GM18526 (cell line): Measurements from ENCODE around the gene BAZ2B.

ENCODE experiments used
- POLR2A ChIP-seq: IDR thresholded peaks from 3 replicates; pipeline ENCODE4 v1.6.1; 2011; ENCODE audit not compliant: insufficient read length; ENCODE audit errors: extremely low read depth

Gene BAZ2B

DNA sequence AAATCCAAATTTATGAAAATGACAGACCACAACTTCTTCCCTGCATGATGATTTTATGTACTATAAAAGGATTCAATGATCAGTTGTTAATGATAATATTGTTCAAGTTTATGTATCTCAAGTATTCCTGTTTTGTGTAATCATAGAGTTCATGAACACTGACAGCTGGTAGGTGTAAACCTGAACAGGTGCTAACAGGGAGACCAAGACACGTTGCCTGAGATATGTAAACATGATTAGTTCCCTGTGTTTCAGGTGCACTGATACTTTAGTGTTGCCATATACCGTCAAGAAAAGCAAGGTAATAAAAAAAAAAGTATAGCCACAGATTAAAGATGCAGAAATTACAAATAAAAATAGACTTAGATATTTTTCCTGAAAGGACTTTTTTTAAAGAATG, 131.8 kb downstream of the BAZ2B start:
- TF ChIP-seq POLR2A = no peak

DNA sequence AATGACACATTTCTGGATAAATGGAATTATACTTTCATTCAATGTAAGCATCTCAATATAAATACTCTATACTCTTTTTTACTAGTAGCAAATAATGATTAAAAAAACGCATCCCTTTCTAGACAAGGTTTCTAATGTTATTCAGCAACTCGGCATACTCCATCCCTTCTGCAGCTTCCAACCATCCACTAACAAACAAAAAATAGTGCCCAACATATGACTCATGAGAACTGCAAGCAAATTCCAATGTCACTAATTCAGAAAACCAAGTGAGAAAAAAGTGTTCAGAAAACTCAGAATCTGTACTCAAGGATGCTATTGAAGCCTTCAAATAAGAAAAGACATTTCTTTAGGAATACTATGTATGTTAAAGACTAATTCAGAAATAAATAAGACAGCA, 140.0 kb downstream of the BAZ2B start:
- no peak for TF ChIP-seq POLR2A

DNA sequence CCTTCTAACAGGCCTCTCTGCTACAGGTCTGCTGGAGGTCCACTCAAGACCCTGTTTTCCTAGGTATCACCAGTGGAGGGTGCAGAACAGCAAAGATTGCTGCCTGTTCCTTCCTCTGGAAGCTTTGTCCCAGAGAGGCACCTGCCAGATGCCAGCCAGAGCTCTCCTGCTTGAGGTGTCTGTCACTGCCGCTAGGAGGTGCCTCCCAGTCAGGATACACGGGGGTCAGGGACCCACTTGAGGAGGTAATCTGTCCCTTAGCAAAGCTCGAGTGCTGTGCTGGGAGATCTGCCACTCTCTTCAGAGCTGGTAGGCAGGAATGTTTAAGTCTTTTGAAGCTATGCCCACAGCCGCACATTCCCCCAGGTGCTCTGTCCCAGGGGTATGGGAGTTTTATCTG, 140.6 kb downstream of the BAZ2B start:
- no peak for TF ChIP-seq POLR2A

DNA sequence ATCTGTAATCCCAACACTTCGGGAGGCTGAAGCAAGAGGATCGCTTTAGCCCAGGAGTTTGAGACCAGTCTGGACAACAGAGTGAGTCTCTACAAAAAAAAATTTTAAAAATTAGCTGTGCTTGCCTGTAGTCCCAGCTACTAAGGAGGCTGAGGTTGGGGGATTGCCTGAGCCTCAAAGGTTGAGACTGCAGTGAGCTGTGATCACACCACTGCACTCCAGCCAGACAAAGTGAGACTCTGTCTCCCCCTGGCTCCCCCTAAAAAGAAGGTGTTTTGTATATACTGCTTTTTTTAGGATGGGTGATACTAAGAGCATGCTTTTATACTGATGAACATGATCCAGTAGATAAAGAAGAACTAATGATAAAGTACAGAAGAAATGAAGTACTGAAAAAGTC, 145.0 kb downstream of the BAZ2B start:
- TF ChIP-seq POLR2A = no peak

DNA sequence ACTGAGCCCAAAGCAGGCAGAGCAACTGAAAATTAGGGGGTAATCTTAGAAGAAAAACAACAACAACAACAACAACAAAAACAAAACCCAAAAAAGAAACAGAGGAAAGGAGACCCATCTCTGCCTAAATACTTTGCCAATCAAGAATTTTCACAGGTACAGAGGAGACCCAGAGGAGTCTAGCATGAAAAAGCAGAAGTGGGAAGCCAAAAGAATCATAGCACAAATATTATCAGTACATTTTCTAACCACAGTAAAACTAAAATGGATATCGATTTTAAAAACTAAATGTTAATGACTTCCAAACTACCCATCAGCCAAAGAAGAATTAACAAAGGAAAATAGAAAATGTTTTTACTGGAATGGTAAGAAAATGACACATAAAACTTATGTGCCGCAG, 148.1 kb downstream of the BAZ2B start:
- TF ChIP-seq POLR2A = no peak

DNA sequence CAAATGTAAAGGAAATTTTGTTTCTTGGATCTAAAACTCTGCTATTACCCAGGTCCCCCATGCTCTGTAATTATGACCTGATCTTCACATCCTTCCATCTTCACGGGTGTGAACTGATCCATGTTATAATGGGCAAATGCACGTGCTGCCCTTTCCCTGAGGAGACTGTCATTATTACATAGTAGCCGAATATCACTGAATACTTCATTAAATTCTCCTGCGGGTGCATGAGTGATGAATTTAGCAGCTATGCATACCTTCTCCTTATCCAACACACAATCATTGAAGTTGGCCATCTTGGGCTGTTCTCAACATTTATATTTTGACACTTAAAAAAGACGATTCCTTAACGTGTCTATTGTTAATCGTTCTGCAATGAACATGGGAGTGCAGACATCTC, 153.4 kb downstream of the BAZ2B start:
- no peak for TF ChIP-seq POLR2A

DNA sequence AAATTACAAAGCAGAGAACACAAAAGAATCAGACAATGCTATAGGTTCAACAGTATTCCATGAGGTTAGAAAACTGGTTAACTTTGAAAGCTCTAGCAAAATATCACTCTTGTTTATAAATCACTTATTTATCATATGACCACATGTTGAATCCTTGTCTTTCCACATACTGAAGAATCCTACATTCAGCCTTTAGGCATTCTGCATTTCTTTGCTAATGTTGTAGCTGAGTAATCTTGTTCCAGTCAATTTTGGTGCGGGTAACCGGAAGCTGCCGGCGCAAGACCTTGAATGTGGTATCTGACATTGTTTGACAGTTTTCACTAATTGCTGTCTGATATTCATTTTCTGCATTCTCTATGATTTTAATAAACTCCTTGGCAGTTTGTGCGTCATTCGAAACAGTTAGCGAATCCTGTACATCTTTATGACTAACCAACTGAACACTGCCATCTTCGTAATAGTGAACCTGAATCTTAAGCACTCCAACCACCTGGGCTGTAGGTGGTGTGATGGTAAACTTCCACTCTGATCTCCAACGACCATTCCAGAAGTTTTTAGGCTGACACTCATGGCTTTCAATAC, 154.1 kb downstream of the BAZ2B start:
- no peak for TF ChIP-seq POLR2A

DNA sequence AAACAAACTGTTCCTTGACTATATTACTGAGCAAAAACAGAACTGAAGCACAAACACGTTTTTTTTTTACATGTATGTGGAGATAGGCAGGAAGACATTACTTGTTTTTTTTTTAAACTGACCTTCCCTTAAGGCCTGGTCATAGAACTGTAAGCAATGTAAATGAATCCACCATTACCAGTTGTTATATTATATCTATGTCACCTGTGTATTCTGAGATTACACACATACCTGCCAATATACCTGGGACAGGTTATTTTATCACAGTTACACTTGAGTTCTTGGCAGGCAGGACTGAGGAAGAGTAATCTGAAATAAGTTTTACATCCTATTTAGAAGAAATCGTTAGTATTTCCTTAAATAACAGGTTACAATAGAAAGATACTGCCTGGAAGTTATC, 155.3 kb downstream of the BAZ2B start:
- no peak for TF ChIP-seq POLR2A

DNA sequence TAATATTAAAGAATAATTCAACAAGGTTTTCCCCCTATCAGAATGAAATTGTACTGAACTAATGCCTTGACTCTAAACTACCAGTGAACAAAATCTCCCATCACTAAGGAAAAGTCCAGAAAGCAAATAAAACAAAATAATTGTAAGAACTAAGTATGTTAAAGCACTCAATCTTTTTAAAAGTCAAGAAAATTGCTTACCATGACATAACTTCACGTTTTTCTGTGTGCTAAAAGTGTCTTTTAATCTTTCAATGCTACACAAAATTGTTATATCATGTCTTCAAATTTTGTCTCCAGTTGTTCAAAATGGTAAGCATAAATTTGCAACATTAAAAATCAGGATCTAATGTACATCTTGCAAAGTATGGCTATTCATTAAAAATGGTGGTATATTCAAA, 156.1 kb downstream of the BAZ2B start:
- no peak for TF ChIP-seq POLR2A

DNA sequence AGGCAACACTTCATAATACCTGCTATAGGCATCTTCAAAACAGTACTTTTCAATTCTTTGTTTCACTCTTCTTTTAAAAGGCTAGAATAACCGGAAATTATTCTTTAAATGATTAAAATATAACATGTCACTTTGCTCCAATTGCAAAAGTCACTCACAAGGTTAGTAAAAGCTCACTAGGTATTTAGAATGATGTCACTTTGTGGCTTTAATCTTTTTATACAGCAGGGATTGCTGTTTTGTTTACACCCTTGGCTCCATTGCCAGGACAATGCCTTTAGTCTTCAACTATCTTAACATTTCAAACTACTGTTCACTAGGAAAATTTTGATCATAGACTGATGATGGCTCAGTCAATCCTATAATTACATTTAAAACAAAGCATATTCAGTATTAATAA, 157.1 kb downstream of the BAZ2B start:
- TF ChIP-seq POLR2A = no peak

DNA sequence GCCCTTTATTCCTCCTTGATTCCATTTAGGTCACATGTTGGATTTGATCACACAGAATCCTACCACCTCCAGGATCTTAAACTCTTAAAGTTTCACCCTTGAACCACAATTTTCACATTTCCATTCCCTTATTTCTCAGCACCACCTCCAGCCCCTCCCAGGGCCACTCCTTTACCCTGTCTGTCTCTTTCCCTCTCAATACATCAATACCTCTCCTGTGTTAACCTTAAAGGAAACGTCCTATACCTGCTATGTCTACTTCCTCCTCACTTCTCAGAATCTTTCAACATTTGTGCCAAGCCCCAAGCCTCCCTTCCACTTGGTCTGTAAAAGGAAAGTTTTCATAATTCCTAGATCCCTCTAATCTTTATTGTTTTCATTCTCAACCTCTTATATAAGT, 158.8 kb downstream of the BAZ2B start:
- TF ChIP-seq POLR2A = no peak

DNA sequence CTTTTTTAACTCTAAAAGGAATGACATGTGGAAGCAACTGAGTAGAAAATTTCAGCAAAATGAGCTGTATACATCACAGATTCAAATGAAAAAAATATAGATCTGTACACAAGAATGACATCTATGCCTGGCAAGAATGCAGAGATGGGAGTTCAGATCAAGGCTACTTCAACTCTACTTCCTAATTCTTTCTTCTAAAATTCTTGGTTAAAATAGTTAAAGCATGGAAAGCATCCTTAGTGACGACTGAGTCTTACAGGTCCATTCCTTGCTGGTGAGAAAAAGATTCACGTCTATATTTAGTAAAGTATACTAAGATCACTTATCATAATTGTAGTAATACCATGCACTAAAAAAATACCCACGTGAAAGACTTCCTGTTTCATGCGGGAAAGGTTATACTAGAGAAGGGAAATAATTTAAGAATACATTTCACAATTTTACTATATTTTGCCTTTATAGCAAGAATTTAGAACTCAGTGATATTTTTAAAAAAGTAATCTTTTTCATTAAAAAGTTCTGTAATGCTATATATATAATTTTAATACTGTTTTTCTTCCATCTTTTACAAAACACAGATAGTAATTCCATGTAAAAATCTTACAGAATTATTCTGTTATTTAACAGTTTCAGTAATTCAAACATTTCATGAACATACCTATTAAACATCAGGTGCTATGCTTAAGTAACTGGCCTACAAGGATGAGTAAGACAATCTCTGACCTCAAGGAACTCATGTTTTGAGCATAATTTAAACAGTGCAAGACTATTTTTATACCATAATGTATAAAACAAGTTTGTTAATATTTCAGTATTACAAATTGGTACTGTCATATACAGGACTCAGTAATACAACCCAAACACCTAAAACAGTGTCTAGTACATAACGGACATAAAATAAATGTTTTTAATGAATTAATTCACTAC, 159.6 kb downstream of the BAZ2B start:
- TF ChIP-seq POLR2A = no peak

DNA sequence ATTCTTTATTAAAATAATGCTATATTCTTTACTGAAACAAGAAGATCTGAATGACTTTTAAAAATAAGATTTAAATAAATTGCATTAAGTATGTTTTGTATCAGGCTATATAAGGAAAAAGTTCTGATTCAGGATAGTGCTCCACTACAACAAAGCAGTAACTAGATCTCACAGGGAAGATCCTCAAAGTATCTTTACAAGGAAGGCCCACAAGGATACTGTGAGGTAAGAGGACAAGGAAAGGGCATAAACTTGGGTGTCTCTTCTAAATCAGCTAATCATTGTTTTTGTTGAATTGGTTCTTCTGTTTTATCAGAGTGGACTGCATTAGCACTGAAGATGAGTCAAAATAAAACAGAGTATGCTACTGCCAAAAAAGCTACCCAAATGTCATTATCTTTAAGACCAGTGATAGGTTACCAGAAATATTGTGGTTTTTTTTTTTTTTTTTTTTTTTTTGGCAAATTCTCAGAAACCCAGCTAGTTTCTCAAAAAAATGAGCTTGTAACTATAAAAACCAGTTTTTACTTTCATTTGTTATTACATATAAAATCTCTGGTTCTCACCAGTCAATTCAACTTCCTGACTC, 160.9 kb downstream of the BAZ2B start:
- no peak for TF ChIP-seq POLR2A

DNA sequence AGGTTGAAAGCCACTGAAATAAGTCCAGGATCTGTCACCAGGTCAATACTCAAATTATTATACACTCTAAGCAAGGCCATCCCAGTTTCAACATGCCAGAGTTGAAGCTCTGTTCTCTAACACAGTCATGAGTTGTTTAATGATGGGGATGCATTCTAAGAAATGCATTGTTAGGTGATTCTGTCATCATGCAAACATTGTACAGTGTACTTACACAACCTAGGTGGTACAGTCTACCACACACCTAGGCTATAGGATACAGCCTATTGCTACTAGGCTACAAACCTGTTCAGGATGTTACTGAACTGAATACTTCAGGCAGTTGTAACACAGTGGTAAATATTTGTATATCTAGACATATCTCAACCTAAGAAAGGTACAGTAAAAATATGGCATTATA, 162.2 kb downstream of the BAZ2B start:
- TF ChIP-seq POLR2A = no peak

DNA sequence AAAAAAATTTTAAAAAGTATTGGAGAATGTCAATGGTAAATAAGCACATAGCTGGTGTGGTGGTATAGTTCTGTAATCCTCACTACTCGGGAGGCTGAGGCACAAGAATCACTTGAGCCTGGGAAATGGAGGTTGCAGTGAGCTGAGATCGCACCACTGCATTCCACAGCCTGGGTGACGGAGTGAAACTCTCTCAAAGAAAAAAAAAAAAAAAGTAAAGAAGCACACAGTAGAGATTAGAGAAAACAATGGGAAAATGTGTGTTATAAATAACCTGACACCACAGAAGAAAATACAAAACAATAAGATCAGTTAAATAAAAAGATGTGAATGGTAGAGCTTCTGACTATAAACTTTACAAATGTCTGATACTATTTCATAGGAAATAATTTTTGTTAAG, 166.2 kb downstream of the BAZ2B start:
- TF ChIP-seq POLR2A = no peak

DNA sequence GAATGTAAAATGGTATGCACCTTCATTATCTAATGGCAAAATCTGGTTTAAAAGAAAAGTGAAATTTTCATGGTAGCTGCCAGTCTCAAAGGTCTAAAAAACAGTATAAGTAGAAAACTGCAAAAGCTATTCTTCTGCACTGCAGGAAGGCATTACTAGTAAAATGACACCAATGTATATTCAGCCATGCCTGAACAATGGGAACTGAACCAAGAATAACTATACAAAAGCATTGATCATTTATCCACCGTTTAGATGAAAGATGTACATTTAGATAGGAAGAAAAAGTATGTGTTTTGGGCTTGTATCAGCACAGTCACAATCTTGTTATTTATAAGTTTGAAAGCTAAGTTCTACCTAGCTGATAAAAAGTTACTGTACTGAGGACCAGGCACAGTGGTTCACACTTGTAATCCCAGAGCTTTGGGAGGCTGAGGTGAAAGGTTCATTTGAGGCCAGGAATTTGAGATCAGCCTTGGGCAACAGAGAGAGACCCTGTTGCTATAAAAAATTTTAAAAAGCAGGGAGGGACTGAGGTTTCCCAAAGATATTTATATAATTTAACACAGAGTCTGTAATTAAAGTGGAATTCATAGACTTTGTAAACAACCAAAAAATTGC, 166.7 kb downstream of the BAZ2B start:
- TF ChIP-seq POLR2A = no peak
